CD4-positive, alpha-beta T cell (primary cell): ENCODE measurements around the gene PAX2. TPM values are rescaled to one million over a fixed set of nuclear protein-coding genes. Genes with fewer than 3 reads are reported as not detected.

Source experiments
- ATAC-seq: fragments of 200-7000 bp; cut with Tn5 transposase; one replicate; pipeline ENCODE4 v1.10.0; 2022; ENCODE audit warnings: mild to moderate bottlenecking; ENCODE audit not compliant: poor library complexity
- CTCF ChIA-PET: fragments of 350-600 bp; sonication (Branson Sonifier 250); formaldehyde crosslinking; loops from one replicate; lab custom pipeline; 2021; ENCODE audit warnings: antibody characterized with exemption, inconsistent platforms; lab: Charles Lee
- POLR2A ChIA-PET: fragments of 350-600 bp; sonication (Branson Sonifier 250); formaldehyde crosslinking; loops from one replicate; lab custom pipeline; 2021; ENCODE audit warnings: antibody characterized with exemption, inconsistent platforms; lab: Charles Lee
- DNase-seq, 14 experiments: peaks; one replicate each; pipeline ENCODE4 v3.0.0-alpha.2; 2013 to 2020; ENCODE audit warnings: mixed read lengths in 2 of 14
- H3K27ac ChIP-seq, 2 donors: one replicate each; pipeline versions ENCODE4 v1.5.1 to v1.7.0; 2013; ENCODE audit warnings: low read length in 2 of 2, low read depth in 1 of 2, mild to moderate bottlenecking in 1 of 2
- H3K27me3 ChIP-seq, 2 experiments: 1 replicate in 1 of 2; 2 replicates in 1 of 2; pipeline versions ENCODE4 v1.6.1 to v1.7.0; 2013; ENCODE audit warnings: low read length in 2 of 2, control low read depth in 1 of 2, mild to moderate bottlenecking in 1 of 2, moderate library complexity in 1 of 2; ENCODE audit not compliant: insufficient read depth in 2 of 2, control insufficient read depth in 1 of 2
- H3K36me3 ChIP-seq: one replicate; pipeline ENCODE4 v1.6.1; 2013; ENCODE audit warnings: low read length, control low read depth; ENCODE audit not compliant: insufficient read depth
- H3K4me1 ChIP-seq: one replicate; pipeline ENCODE4 v1.6.1; 2013; ENCODE audit warnings: low read length, control low read depth; ENCODE audit not compliant: insufficient read depth
- H3K4me3 ChIP-seq: one replicate; pipeline ENCODE4 v1.5.1; 2013; ENCODE audit warnings: mild to moderate bottlenecking, low read length, moderate library complexity
- H3K9me3 ChIP-seq, 2 experiments: 1 replicate in 1 of 2; 2 replicates in 1 of 2; pipeline versions ENCODE4 v1.6.1 to v1.7.0; 2013; ENCODE audit warnings: low read length in 2 of 2, mild to moderate bottlenecking in 2 of 2, control low read depth in 1 of 2, moderate library complexity in 1 of 2; ENCODE audit not compliant: control insufficient read depth in 1 of 2, insufficient read depth in 1 of 2
- H3K27ac Mint-ChIP-seq: one replicate; pipeline ENCODE4 v1.8.0; 2020; ENCODE audit warnings: mixed read lengths
- H3K27me3 Mint-ChIP-seq: one replicate; pipeline ENCODE4 v1.8.0; 2021; ENCODE audit warnings: mixed read lengths
- H3K36me3 Mint-ChIP-seq: one replicate; pipeline ENCODE4 v1.8.0; 2021; ENCODE audit warnings: low read depth, mixed read lengths
- H3K4me1 Mint-ChIP-seq: one replicate; pipeline ENCODE4 v1.8.0; 2021; ENCODE audit warnings: low read depth, mixed read lengths
- H3K4me3 Mint-ChIP-seq: one replicate; pipeline ENCODE4 v1.8.0; 2020; ENCODE audit warnings: mild to moderate bottlenecking, mixed read lengths
- H3K9me3 Mint-ChIP-seq: one replicate; pipeline ENCODE4 v1.8.0; 2020; ENCODE audit warnings: mixed read lengths
- CTCF ChIP-seq: fragments of 200-600 bp; IDR thresholded peaks from one replicate; pipeline ENCODE4 v1.8.0; 2022; ENCODE audit warnings: antibody characterized with exemption, mild to moderate bottlenecking
- intact Hi-C, 2 experiments: fragments of 100-400 bp; cut with DNase I in 1 of 2; cut with micrococcal nuclease in 1 of 2; formaldehyde crosslinking; loops; one replicate each; pipeline versions ENCODE4 v1.15.1 to v1.9.0; 2023 to 2025; cut with DNase I, micrococcal nuclease
- total RNA-seq, 174 experiments: library from RNA in 2 of 174; stranded (reverse) in 2 of 174; gene quantifications; one replicate each; pipeline ENCODE4 v1.2.3 and lab custom pipeline; 2021 to 2026

The PAX2 gene
- total RNA-seq, 2 experiments from 2014 or later, result not detected

DNA sequence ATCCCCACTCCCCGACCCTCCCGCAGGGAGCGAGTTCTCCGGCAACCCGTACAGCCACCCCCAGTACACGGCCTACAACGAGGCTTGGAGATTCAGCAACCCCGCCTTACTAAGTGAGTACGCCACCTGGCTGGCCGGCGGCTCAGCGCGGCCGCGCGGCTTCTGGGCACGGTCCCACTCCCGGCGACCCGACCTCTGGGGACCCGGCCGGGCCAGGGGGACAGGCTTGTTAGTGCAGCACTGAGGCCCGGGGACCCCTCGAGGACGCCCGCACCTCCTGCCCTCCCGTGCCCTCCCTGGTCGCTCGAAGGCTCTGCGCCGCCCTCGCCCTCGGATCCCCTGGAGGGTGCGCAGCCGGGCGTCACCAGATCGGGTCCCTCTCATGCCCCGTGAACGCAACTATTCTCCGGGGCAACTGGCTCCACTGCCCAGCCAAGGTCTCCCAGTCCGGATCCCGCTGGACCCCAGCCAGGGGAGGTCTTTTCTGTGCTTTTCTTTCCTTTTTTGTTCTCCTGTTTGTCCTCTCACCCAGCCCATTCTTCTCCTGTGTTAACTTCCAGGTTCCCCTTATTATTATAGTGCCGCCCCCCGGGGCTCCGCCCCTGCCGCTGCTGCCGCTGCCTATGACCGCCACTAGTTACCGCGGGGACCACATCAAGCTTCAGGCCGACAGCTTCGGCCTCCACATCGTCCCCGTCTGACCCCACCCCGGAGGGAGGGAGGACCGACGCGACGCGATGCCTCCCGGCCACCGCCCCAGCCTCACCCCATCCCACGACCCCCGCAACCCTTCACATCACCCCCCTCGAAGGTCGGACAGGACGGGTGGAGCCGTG lies 81.8 kb downstream of the PAX2 start:
- DNase-seq (peak in 7 of 14 experiments; percentile 7 to 53 (median 23)), ATAC-seq (peak; percentile 53)
- CTCF ChIA-PET, result no interaction called here
- intact Hi-C loops, result loop anchor here in 1 of 2 experiments (5.0 kb wide), 1 partner anchor 265 kb away; no protein-coding TSS in a partner anchor
- Histone ChIP-seq H3K27ac (no peak overlapping the region), H3K9me3 (peaks cover 0 to 30% of the 10 kb centered on the region in 2 experiments), H3K4me3 (peak overlapping the region; percentile 43), H3K36me3 (no peaks in the 10 kb centered on the region), H3K27me3 (peaks cover 66 to 96% of the 10 kb centered on the region in 2 experiments), H3K4me1 (peaks cover 44% of the 10 kb centered on the region)
- Mint-ChIP-seq H3K27ac (no peak overlapping the region), H3K4me3 (peak overlapping the region; percentile 80), H3K27me3 (peaks cover 64% of the 10 kb centered on the region), H3K36me3 (no peaks in the 10 kb centered on the region), H3K4me1 (peaks cover 42% of the 10 kb centered on the region), H3K9me3 (no peaks in the 10 kb centered on the region)
- POLR2A ChIA-PET, result no interaction called here
- no peak for TF ChIP-seq CTCF

DNA sequence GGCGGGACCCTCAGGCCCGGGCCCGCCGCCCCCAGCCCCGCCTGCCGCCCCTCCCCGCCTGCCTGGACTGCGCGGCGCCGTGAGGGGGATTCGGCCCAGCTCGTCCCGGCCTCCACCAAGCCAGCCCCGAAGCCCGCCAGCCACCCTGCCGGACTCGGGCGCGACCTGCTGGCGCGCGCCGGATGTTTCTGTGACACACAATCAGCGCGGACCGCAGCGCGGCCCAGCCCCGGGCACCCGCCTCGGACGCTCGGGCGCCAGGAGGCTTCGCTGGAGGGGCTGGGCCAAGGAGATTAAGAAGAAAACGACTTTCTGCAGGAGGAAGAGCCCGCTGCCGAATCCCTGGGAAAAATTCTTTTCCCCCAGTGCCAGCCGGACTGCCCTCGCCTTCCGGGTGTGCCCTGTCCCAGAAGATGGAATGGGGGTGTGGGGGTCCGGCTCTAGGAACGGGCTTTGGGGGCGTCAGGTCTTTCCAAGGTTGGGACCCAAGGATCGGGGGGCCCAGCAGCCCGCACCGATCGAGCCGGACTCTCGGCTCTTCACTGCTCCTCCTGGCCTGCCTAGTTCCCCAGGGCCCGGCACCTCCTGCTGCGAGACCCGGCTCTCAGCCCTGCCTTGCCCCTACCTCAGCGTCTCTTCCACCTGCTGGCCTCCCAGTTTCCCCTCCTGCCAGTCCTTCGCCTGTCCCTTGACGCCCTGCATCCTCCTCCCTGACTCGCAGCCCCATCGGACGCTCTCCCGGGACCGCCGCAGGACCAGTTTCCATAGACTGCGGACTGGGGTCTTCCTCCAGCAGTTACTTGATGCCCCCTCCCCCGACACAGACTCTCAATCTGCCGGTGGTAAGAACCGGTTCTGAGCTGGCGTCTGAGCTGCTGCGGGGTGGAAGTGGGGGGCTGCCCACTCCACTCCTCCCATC lies 82.7 kb downstream of the PAX2 start:
- H3K27ac Mint-ChIP-seq, result no peak overlapping the region

More for the DNA sequence above, 82.7 kb downstream of the PAX2 start:
- Histone ChIP-seq H3K9me3 (peaks cover 0 to 30% of the 10 kb centered on the region in 2 experiments), H3K4me3 (peak overlapping the region; percentile 47), H3K36me3 (no peaks in the 10 kb centered on the region), H3K27ac (no peak overlapping the region), H3K4me1 (peaks cover 44% of the 10 kb centered on the region), H3K27me3 (peaks cover 75 to 96% of the 10 kb centered on the region in 2 experiments)
- Mint-ChIP-seq H3K4me3 (peak overlapping the region; percentile 89), H3K27me3 (peaks cover 55% of the 10 kb centered on the region), H3K9me3 (no peaks in the 10 kb centered on the region), H3K4me1 (peaks cover 42% of the 10 kb centered on the region), H3K36me3 (no peaks in the 10 kb centered on the region)
- ATAC-seq (peak; percentile 22), DNase-seq (peak in 5 of 14 experiments; percentile 17 to 51 (median 31))
- TF ChIP-seq CTCF, result no peak
- ChIA-PET CTCF (no interaction called here), POLR2A (no interaction called here)
- intact Hi-C loops, result loop anchor here in 1 of 2 experiments (5.0 kb wide), 1 partner anchor 266 kb away; no protein-coding TSS in a partner anchor
